AG04450 (cell line): ENCODE measurements around the gene PRSS38. TPM values are rescaled to one million over a fixed set of nuclear protein-coding genes. Genes with fewer than 3 reads are reported as not detected.

Source experiments
- CTCF ChIA-PET: fragments of 300-600, 350-600 bp; formaldehyde crosslinking; extraction: SDS; loops from one replicate; lab custom pipeline; 2022; ENCODE audit warnings: antibody characterized with exemption, inconsistent platforms; lab: Charles Lee
- POLR2A ChIA-PET: fragments of 350-600 bp; formaldehyde crosslinking; extraction: SDS; loops from one replicate; lab custom pipeline; 2021; ENCODE audit warnings: antibody characterized with exemption, inconsistent platforms; lab: Yijun Ruan, JAX
- DNase-seq: peaks from one replicate; pipeline ENCODE4 v3.0.0-alpha.2; 2011; ENCODE audit warnings: low read depth, low spot score
- H3K27ac ChIP-seq: one replicate; pipeline ENCODE4 v1.5.1; 2012; ENCODE audit warnings: low read depth, low read length, control low read depth
- H3K27me3 ChIP-seq: one replicate; pipeline ENCODE4 v1.6.0; 2012; ENCODE audit warnings: low read length; ENCODE audit not compliant: control insufficient read depth, insufficient read depth
- H3K4me3 ChIP-seq: 2 replicates; pipeline ENCODE4 v1.5.1; 2011; ENCODE audit warnings: mild to moderate bottlenecking, low read depth, low read length, control low read depth
- H3K9me3 ChIP-seq: 2 replicates; pipeline ENCODE4 v1.5.1; 2012; ENCODE audit warnings: low read length; ENCODE audit not compliant: control insufficient read depth, insufficient read depth
- polyA plus RNA-seq: library from polyadenylated mRNA; depleted of rRNA; stranded (reverse); fragments of >200 nt; gene quantifications from 2 replicates; pipeline ENCODE4 v1.2.3, GENCODE V29; 2011
- TF ChIP-seq, protein P1 (sequence below): IDR thresholded peaks from 2 replicates; pipeline ENCODE4 v1.5.1; 2011; ENCODE audit warnings: low read depth, low read length, control low read depth, inconsistent platforms

The PRSS38 gene
- polyA plus RNA-seq, 1 experiment = not detected

- DNase-seq = no peak
- Histone ChIP-seq H3K9me3 (no peaks in the 10 kb centered on the region; the same call in 1 of the 2 replicates), H3K4me3 (no peak overlapping the region), H3K27me3 (no peaks in the 10 kb centered on the region), H3K27ac (no peak overlapping the region)
- TF ChIP-seq, protein P1, sequence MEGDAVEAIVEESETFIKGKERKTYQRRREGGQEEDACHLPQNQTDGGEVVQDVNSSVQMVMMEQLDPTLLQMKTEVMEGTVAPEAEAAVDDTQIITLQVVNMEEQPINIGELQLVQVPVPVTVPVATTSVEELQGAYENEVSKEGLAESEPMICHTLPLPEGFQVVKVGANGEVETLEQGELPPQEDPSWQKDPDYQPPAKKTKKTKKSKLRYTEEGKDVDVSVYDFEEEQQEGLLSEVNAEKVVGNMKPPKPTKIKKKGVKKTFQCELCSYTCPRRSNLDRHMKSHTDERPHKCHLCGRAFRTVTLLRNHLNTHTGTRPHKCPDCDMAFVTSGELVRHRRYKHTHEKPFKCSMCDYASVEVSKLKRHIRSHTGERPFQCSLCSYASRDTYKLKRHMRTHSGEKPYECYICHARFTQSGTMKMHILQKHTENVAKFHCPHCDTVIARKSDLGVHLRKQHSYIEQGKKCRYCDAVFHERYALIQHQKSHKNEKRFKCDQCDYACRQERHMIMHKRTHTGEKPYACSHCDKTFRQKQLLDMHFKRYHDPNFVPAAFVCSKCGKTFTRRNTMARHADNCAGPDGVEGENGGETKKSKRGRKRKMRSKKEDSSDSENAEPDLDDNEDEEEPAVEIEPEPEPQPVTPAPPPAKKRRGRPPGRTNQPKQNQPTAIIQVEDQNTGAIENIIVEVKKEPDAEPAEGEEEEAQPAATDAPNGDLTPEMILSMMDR = no peak
- ChIA-PET POLR2A (interaction anchor here (0.6 to 1.1 kb wide), 5 partner anchors 13 to 423 kb away, joined by 3 to 8 read pairs (median 3); partner anchors contain the start of gene JMJD4), CTCF (interaction anchor here (3.1 kb wide), 1 partner anchor 13 kb away, joined by 17 read pairs; no protein-coding TSS in a partner anchor)
Observed at GRCh38 chr1:227774821-227775661, 40.4 kb upstream of the PRSS38 start.

- TF ChIP-seq, protein P1 = no peak
- no peak overlapping the region for H3K4me3 ChIP-seq
- no peaks in the 10 kb centered on the region for H3K27me3 ChIP-seq
- ChIA-PET CTCF (interaction anchor here (1.2 to 3.1 kb wide), 2 partner anchors 13 to 172 kb away, joined by 3 to 17 read pairs; partner anchors contain the start of gene WNT9A), POLR2A (interaction anchor here (1.1 kb wide), 1 partner anchor 41 kb away, joined by 3 read pairs; the partner anchor contains the start of gene JMJD4)
- H3K9me3 ChIP-seq = no peaks in the 10 kb centered on the region; the same call in 1 of the 2 replicates
- H3K27ac ChIP-seq = peak overlapping the region; percentile 57
- no peak for DNase-seq
Observed at GRCh38 chr1:227775841-227776240, 39.6 kb upstream of the PRSS38 start.

DNA sequence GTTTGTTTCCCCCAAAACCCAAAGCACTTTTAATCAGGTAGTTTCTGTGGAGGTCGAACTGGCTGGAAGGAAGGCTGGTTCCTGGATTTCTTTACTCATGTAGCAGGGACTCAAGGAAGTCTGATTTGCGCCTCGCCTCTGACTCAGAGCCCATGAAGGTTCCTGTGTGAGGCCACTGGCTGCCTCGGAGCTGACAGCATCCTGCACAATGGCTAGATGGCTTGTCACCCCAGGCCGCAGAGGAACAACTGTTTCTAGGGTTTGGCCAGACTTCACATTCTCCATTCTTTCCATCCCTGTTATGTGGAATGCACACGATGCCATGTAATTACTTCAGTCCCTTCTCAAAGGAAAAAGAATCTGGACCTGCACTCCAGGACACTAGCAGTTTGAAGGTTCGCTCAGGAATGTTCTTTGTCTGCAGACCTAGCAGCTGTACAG, 39.1 kb upstream of the PRSS38 start:
- CTCF ChIA-PET = interaction anchor here (0.6 to 3.1 kb wide), 3 partner anchors 14 to 178 kb away, joined by 3 to 17 read pairs (median 3); partner anchors contain the start of gene WNT9A
- H3K9me3 ChIP-seq = peaks cover 2% of the 10 kb centered on the region; the same call in 1 of the 2 replicates
- DNase-seq = no peak
- no peaks in the 10 kb centered on the region for H3K27me3 ChIP-seq
- H3K4me3 ChIP-seq = no peak overlapping the region
- H3K27ac ChIP-seq = peak overlapping the region; percentile 57
- POLR2A ChIA-PET = no interaction called here
- TF ChIP-seq, protein P1 = no peak

DNA sequence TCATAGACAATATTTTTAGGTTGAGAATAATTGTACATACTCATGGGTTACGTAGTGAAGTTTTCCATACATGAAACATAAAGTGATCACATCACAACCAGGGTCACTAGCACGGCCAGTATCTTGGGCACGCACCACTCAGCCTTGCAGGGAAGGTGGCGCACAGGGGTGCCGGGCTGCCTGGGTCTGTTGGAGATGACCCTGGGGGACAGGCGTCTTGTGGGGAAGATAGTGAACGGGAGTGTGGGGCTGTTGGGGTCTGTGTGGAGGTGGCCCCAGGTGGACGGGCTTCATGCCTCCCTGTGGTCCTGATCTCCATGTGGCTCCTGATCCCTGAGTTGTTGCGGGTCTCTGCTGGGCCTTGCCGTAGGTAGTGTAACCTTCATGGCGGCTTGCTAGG, 38.3 kb upstream of the PRSS38 start:
- DNase-seq = no peak
- TF ChIP-seq, protein P1 = no peak
- ChIA-PET CTCF (no interaction called here), POLR2A (no interaction called here)
- Histone ChIP-seq H3K4me3 (no peak overlapping the region), H3K27ac (no peak overlapping the region), H3K9me3 (peaks cover 2% of the 10 kb centered on the region; the same call in 1 of the 2 replicates), H3K27me3 (no peaks in the 10 kb centered on the region)

DNA sequence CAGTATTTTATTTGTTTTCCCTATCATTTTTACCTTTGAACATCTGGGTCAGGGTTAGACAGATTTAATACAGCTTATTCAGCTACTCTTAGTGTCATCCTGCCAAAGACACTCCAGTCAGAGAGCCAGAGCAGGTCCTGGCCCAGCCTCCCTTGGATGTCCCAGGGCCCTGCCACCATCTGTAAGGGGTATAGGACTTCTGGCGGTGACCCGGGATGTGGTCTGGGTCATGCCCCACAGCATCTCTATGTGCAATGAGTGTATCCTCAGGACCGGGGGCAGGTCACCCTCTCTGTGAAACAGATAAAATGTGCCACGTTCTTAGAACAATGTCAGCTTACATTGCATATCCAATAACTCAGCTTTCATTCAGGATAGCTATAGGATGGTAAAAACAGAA, 37.8 kb upstream of the PRSS38 start:
- TF ChIP-seq, protein P1 = no peak
- ChIA-PET POLR2A (no interaction called here), CTCF (no interaction called here)
- Histone ChIP-seq H3K9me3 (peaks cover 2% of the 10 kb centered on the region; the same call in 1 of the 2 replicates), H3K27me3 (no peaks in the 10 kb centered on the region), H3K4me3 (no peak overlapping the region), H3K27ac (no peak overlapping the region)
- DNase-seq = no peak
